H9 (cell line): ENCODE measurements around the gene C13orf42. TPM values are rescaled to one million over a fixed set of nuclear protein-coding genes. Genes with fewer than 3 reads are reported as not detected.

Experiments
- DNase-seq: peaks from one replicate; pipeline ENCODE4 v3.0.0-alpha.2; 2017
- H2AFZ ChIP-seq: one replicate; pipeline ENCODE4 v1.6.1; 2013; ENCODE audit warnings: mild to moderate bottlenecking, low read length, control low read depth, moderate library complexity
- H2AK5ac ChIP-seq: 2 replicates; pipeline ENCODE4 v1.6.1; 2013; ENCODE audit warnings: low read length, control low read depth, mixed read lengths; ENCODE audit not compliant: insufficient read length
- H2BK120ac ChIP-seq: one replicate; pipeline ENCODE4 v1.6.1; 2013; ENCODE audit warnings: low read depth, mild to moderate bottlenecking, low read length, control low read depth, inconsistent platforms; ENCODE audit not compliant: poor library complexity, severe bottlenecking
- H2BK12ac ChIP-seq: 2 replicates; pipeline ENCODE4 v1.6.1; 2013; ENCODE audit warnings: low read length, control low read depth, mixed read lengths, low read depth; ENCODE audit not compliant: insufficient read length
- H2BK15ac ChIP-seq: 2 replicates; pipeline ENCODE4 v1.6.1; 2013; ENCODE audit warnings: low read depth, low read length, control low read depth
- H2BK20ac ChIP-seq: one replicate; pipeline ENCODE4 v1.6.1; 2013; ENCODE audit warnings: low read depth, mild to moderate bottlenecking, low read length, control low read depth, inconsistent platforms; ENCODE audit not compliant: poor library complexity, severe bottlenecking
- H2BK5ac ChIP-seq: 2 replicates; pipeline ENCODE4 v1.6.1; 2013; ENCODE audit warnings: low read length, control low read depth, mixed read lengths; ENCODE audit not compliant: insufficient read length
- H3K14ac ChIP-seq: 2 replicates; pipeline ENCODE4 v1.6.1; 2013; ENCODE audit warnings: low read length, control low read depth; ENCODE audit not compliant: insufficient read depth
- H3K18ac ChIP-seq: 2 replicates; pipeline ENCODE4 v1.6.1; 2013; ENCODE audit warnings: low read depth, mild to moderate bottlenecking, mixed read lengths, low read length, control low read depth; ENCODE audit not compliant: insufficient read length
- H3K23ac ChIP-seq: 2 replicates; pipeline ENCODE4 v1.6.1; 2013; ENCODE audit warnings: low read length, control low read depth, mixed read lengths, low read depth; ENCODE audit not compliant: insufficient read length
- H3K23me2 ChIP-seq: 2 replicates; pipeline ENCODE4 v1.6.1; 2013; ENCODE audit warnings: low read depth, mild to moderate bottlenecking, mixed read lengths, low read length, control low read depth; ENCODE audit not compliant: insufficient read length, poor library complexity, severe bottlenecking
- H3K27ac ChIP-seq: 2 replicates; pipeline ENCODE4 v1.5.1; 2013; ENCODE audit warnings: low read length, control low read depth, mixed read lengths, low read depth; ENCODE audit not compliant: insufficient read length
- H3K27me3 ChIP-seq: 2 replicates; pipeline ENCODE4 v1.6.1; 2013; ENCODE audit warnings: low read length, control low read depth, inconsistent platforms; ENCODE audit not compliant: insufficient read depth
- H3K4ac ChIP-seq: 2 replicates; pipeline ENCODE4 v1.6.1; 2013; ENCODE audit warnings: low read depth, mild to moderate bottlenecking, control low read depth, inconsistent platforms, low read length, moderate library complexity
- H3K4me1 ChIP-seq: 2 replicates; pipeline ENCODE4 v1.6.1; 2013; ENCODE audit warnings: low read length, control low read depth, inconsistent platforms; ENCODE audit not compliant: insufficient read depth
- H3K4me2 ChIP-seq: 2 replicates; pipeline ENCODE4 v1.6.1; 2013; ENCODE audit warnings: low read length, control low read depth, mixed read lengths; ENCODE audit not compliant: insufficient read length, insufficient read depth
- H3K56ac ChIP-seq: 2 replicates; pipeline ENCODE4 v1.6.1; 2013; ENCODE audit warnings: low read depth, mild to moderate bottlenecking, mixed read lengths, low read length, control low read depth; ENCODE audit not compliant: insufficient read length
- H3K79me1 ChIP-seq: 2 replicates; pipeline ENCODE4 v1.6.1; 2013; ENCODE audit warnings: low read depth, mild to moderate bottlenecking, moderate library complexity, low read length, control low read depth, inconsistent platforms; ENCODE audit not compliant: insufficient read depth, poor library complexity, severe bottlenecking
- H3K79me2 ChIP-seq: 2 replicates; pipeline ENCODE4 v1.6.1; 2013; ENCODE audit warnings: low read length, control low read depth, inconsistent platforms; ENCODE audit not compliant: insufficient read depth
- H3K9ac ChIP-seq: 2 replicates; pipeline ENCODE4 v1.6.1; 2013; ENCODE audit warnings: low read length, control low read depth, mixed read lengths; ENCODE audit not compliant: insufficient read length; ENCODE audit errors: extremely low read depth
- H3K9me3 ChIP-seq: one replicate; pipeline ENCODE4 v1.6.1; 2013; ENCODE audit warnings: low read depth, low read length, inconsistent platforms; ENCODE audit not compliant: control insufficient read depth
- H3T11ph ChIP-seq: one replicate; pipeline ENCODE4 v1.6.1; 2013; ENCODE audit warnings: mild to moderate bottlenecking, low read length, control low read depth, inconsistent platforms
- H4K20me1 ChIP-seq: one replicate; pipeline ENCODE4 v1.6.1; 2013; ENCODE audit not compliant: control insufficient read depth, insufficient read length, insufficient read depth
- H4K5ac ChIP-seq: 2 replicates; pipeline ENCODE4 v1.6.1; 2013; ENCODE audit warnings: low read depth, mild to moderate bottlenecking, mixed read lengths, low read length, control low read depth; ENCODE audit not compliant: insufficient read length
- H4K8ac ChIP-seq: replicated peaks from 2 replicates; pipeline ENCODE4 v1.6.1; 2013; ENCODE audit warnings: low read length, control low read depth, mixed read lengths, low read depth; ENCODE audit not compliant: insufficient read length
- H4K91ac ChIP-seq: 2 replicates; pipeline ENCODE4 v1.6.1; 2013; ENCODE audit warnings: low read depth, mild to moderate bottlenecking, moderate library complexity, mixed read lengths, low read length, control low read depth; ENCODE audit not compliant: insufficient read length
- H3K27ac Mint-ChIP-seq, 3 experiments: 2 replicates in 2 of 3; 3 replicates in 1 of 3; pipeline ENCODE4 v1.8.0; 2020 to 2021; ENCODE audit warnings: mixed read lengths in 3 of 3, mild to moderate bottlenecking in 1 of 3, moderate library complexity in 1 of 3
- H3K27me3 Mint-ChIP-seq: 2 replicates; pipeline ENCODE4 v1.8.0; 2021; ENCODE audit warnings: low read depth, mild to moderate bottlenecking, moderate library complexity, mixed read lengths
- H3K36me3 Mint-ChIP-seq, 3 experiments: 2 replicates in 2 of 3; 3 replicates in 1 of 3; pipeline ENCODE4 v1.8.0; 2020 to 2021; ENCODE audit warnings: low read depth in 3 of 3, mixed read lengths in 3 of 3; ENCODE audit not compliant: insufficient read depth in 1 of 3
- H3K4me1 Mint-ChIP-seq, 2 experiments: 2 replicates each; pipeline ENCODE4 v1.8.0; 2020; ENCODE audit warnings: mixed read lengths in 2 of 2
- H3K4me3 Mint-ChIP-seq, 2 experiments: 2 replicates in 1 of 2; 3 replicates in 1 of 2; pipeline ENCODE4 v1.8.0; 2020 to 2021; ENCODE audit warnings: mild to moderate bottlenecking in 2 of 2, mixed read lengths in 2 of 2, moderate library complexity in 1 of 2
- H3K9me3 Mint-ChIP-seq, 2 experiments: 2 replicates in 1 of 2; 3 replicates in 1 of 2; pipeline ENCODE4 v1.8.0; 2020; ENCODE audit warnings: mild to moderate bottlenecking in 2 of 2, mixed read lengths in 2 of 2, moderate library complexity in 1 of 2
- CTCF ChIP-seq: fragments of 200-600 bp; sonication (generic); conservative IDR thresholded peaks from 3 replicates; pipeline ENCODE4 v1.8.0; 2021; ENCODE audit warnings: antibody characterized with exemption, mild to moderate bottlenecking
- WGBS: extraction: QIAGEN DNeasy Blood & Tissue Kit; methylation state at CpG from one replicate; pipeline ENCODE4 v1.1.7; 2013; ENCODE audit warnings: missing lambda C conversion rate, low lambda C conversion rate, mixed read lengths; ENCODE audit not compliant: insufficient read length; ENCODE audit errors: extremely low coverage; 5-methylcytosine and 5-hydroxymethylcytosine counted together
- total RNA-seq: library from RNA; stranded (reverse); gene quantifications from 2 replicates; pipeline ENCODE4 v1.2.1, GENCODE V29; 2021

Gene C13orf42
- total RNA-seq, 1 experiment from 2014 or later = 16.5 TPM

- no peak overlapping the region for H2BK120ac ChIP-seq
- no peak overlapping the region for H3K14ac ChIP-seq
- no peaks in the 10 kb centered on the region for H3K4me1 ChIP-seq
- Mint-ChIP-seq H3K4me1 (peaks cover 1 to 3% of the 10 kb centered on the region in 2 experiments; a peak in 1 of 4 replicates), H3K4me3 (no peak overlapping the region), H3K36me3 (peaks cover 1 to 8% (median 5%) of the 10 kb centered on the region in 3 experiments; a peak in 4 of 7 replicates), H3K27ac (no peak overlapping the region), H3K9me3 (no peaks in the 10 kb centered on the region), H3K27me3 (no peaks in the 10 kb centered on the region)
- no peak overlapping the region for H4K5ac ChIP-seq
- H3K9ac ChIP-seq = no peak overlapping the region
- no peaks in the 10 kb centered on the region for H3K23me2 ChIP-seq
- H3K27me3 ChIP-seq = no peaks in the 10 kb centered on the region
- no peak overlapping the region for H3K56ac ChIP-seq
- TF ChIP-seq CTCF = no peak
- H2BK15ac ChIP-seq = no peak overlapping the region
- H2AFZ ChIP-seq = no peak overlapping the region
- no peak overlapping the region for H3T11ph ChIP-seq
- no peaks in the 10 kb centered on the region for H4K20me1 ChIP-seq
- H3K4me2 ChIP-seq = no peak overlapping the region
- H2BK12ac ChIP-seq = no peak overlapping the region
- no peak overlapping the region for H2AK5ac ChIP-seq
- H2BK5ac ChIP-seq = no peak overlapping the region
- H3K23ac ChIP-seq = no peak overlapping the region
- H4K8ac ChIP-seq = no peak overlapping the region
- DNase-seq = no peak
- H3K79me2 ChIP-seq = no peaks in the 10 kb centered on the region
- H3K18ac ChIP-seq = no peak overlapping the region
- no peak overlapping the region for H3K27ac ChIP-seq
- H3K9me3 ChIP-seq = no peaks in the 10 kb centered on the region
- no peak overlapping the region for H2BK20ac ChIP-seq
- H3K4ac ChIP-seq = no peak overlapping the region
- no peak overlapping the region for H4K91ac ChIP-seq
- no peaks in the 10 kb centered on the region for H3K79me1 ChIP-seq
- no CpG with 5 or more reads among the region's 4 CpGs for WGBS
Observed at GRCh38 chr13:51107996-51108395, 3.1 kb downstream of the C13orf42 start.
